ENCODE data around the gene TNFAIP6. TPM values are rescaled to one million over a fixed set of nuclear protein-coding genes. Genes with fewer than 3 reads are reported as not detected.
A peak's percentile ranks its signal among the peaks of the same experiment; 100 is the strongest.

The TNFAIP6 gene
- total and polyA plus RNA-seq, 2 donors (not counting 1 experiment from before 2014, with no cell fraction given) = 28.5 to 53.8 TPM

- H3K36me3 ChIP-seq (ENCODE audit: control insufficient read depth, insufficient read depth, low read length) = no peaks in the 10 kb centered on the region
These were observed 6.3 kb downstream of the TNFAIP6 start for GRCh38 chr2:151363709-151364108.

GRCh38 chr2:151367571-151367970 is 10.2 kb downstream of the TNFAIP6 start:
- no peaks in the 10 kb centered on the region for H3K27me3 ChIP-seq (ENCODE audit: control insufficient read depth, insufficient read depth, low read length)
- no peaks in the 10 kb centered on the region for H3K4me1 ChIP-seq (ENCODE audit: control insufficient read depth, extremely low read depth, insufficient read depth, low read length)
- no peaks in the 10 kb centered on the region for H4K20me1 ChIP-seq (ENCODE audit: control insufficient read depth, extremely low read depth, insufficient read depth, low read length)
- TF ChIP-seq CTCF (conservative IDR thresholded peaks at IDR 0.05 in 1 of 2, IDR thresholded peaks at IDR 0.05 in 1 of 2; ENCODE audit: low read depth in 1 of 2, low read length in 2 of 2) (no peak), EZH2 (IDR thresholded peaks at IDR 0.05; ENCODE audit: low read length, missing control alignments) (no peak)
- no peak overlapping the region for H3K4me3 ChIP-seq (replicated peaks in 1 of 4; ENCODE audit: control extremely low read depth in 1 of 4, insufficient read depth in 1 of 4, low read depth in 3 of 4, low read length in 4 of 4)
- no peaks in the 10 kb centered on the region for H3K79me2 ChIP-seq (ENCODE audit: control insufficient read depth, insufficient read depth, low read length)
- H3K36me3 ChIP-seq (ENCODE audit: control insufficient read depth, insufficient read depth, low read length) = no peaks in the 10 kb centered on the region
- no peak overlapping the region for H2AFZ ChIP-seq (ENCODE audit: low read length)
- H3K27ac ChIP-seq (ENCODE audit: insufficient read depth, low read length) = no peak overlapping the region
- peak in 1 of 2 donors; percentile 87 for DNase-seq (ENCODE audit: low read depth in 2 of 2)
- H3K4me2 ChIP-seq (ENCODE audit: extremely low read depth, insufficient read depth, low read length) = no peak overlapping the region
- H3K9me3 ChIP-seq (ENCODE audit: control insufficient read depth, insufficient read depth, low read depth, low read length) = no peaks in the 10 kb centered on the region
- no peak overlapping the region for H3K9ac ChIP-seq (ENCODE audit: insufficient read depth, low read length)

More at GRCh38 chr2:151363709-151364108, 6.3 kb downstream of the TNFAIP6 start:
- H3K9me3 ChIP-seq (ENCODE audit: control insufficient read depth, insufficient read depth, low read depth, low read length) = no peaks in the 10 kb centered on the region
- no peak overlapping the region for H3K4me2 ChIP-seq (ENCODE audit: extremely low read depth, insufficient read depth, low read length)
- TF ChIP-seq EZH2 (IDR thresholded peaks at IDR 0.05; ENCODE audit: low read length, missing control alignments) = no peak
- no peak for TF ChIP-seq CTCF (conservative IDR thresholded peaks at IDR 0.05 in 1 of 2, IDR thresholded peaks at IDR 0.05 in 1 of 2; ENCODE audit: low read depth in 1 of 2, low read length in 2 of 2)
- DNase-seq (ENCODE audit: low read depth in 2 of 2) = peak in 1 of 2 donors; percentile 58
- no peaks in the 10 kb centered on the region for H4K20me1 ChIP-seq (ENCODE audit: control insufficient read depth, extremely low read depth, insufficient read depth, low read length)
- H3K27me3 ChIP-seq (ENCODE audit: control insufficient read depth, insufficient read depth, low read length) = no peaks in the 10 kb centered on the region
- H3K79me2 ChIP-seq (ENCODE audit: control insufficient read depth, insufficient read depth, low read length) = no peaks in the 10 kb centered on the region
- H3K4me3 ChIP-seq (replicated peaks in 1 of 4; ENCODE audit: control extremely low read depth in 1 of 4, insufficient read depth in 1 of 4, low read depth in 3 of 4, low read length in 4 of 4) = no peak overlapping the region
- H3K4me1 ChIP-seq (ENCODE audit: control insufficient read depth, extremely low read depth, insufficient read depth, low read length) = no peaks in the 10 kb centered on the region
- no peak overlapping the region for H3K9ac ChIP-seq (ENCODE audit: insufficient read depth, low read length)
- H2AFZ ChIP-seq (ENCODE audit: low read length) = no peak overlapping the region
- H3K27ac ChIP-seq (ENCODE audit: insufficient read depth, low read length) = no peak overlapping the region

GRCh38 chr2:151374436-151374835 is 17.0 kb downstream of the TNFAIP6 start:
- no peaks in the 10 kb centered on the region for H3K9me3 ChIP-seq (ENCODE audit: control insufficient read depth, insufficient read depth, low read depth, low read length)
- peaks cover 2% of the 10 kb centered on the region for H3K36me3 ChIP-seq (ENCODE audit: control insufficient read depth, insufficient read depth, low read length)
- no peak overlapping the region for H3K4me3 ChIP-seq (replicated peaks in 1 of 4; ENCODE audit: control extremely low read depth in 1 of 4, insufficient read depth in 1 of 4, low read depth in 3 of 4, low read length in 4 of 4)
- H3K79me2 ChIP-seq (ENCODE audit: control insufficient read depth, insufficient read depth, low read length) = no peaks in the 10 kb centered on the region
- peak overlapping the region; percentile 54 for H3K27ac ChIP-seq (ENCODE audit: insufficient read depth, low read length)
- H3K4me1 ChIP-seq (ENCODE audit: control insufficient read depth, extremely low read depth, insufficient read depth, low read length) = peaks cover 2% of the 10 kb centered on the region
- H3K9ac ChIP-seq (ENCODE audit: insufficient read depth, low read length) = no peak overlapping the region
- peak; percentile 78 to 92 for DNase-seq (ENCODE audit: low read depth in 2 of 2)
- H3K4me2 ChIP-seq (ENCODE audit: extremely low read depth, insufficient read depth, low read length) = no peak overlapping the region
- H4K20me1 ChIP-seq (ENCODE audit: control insufficient read depth, extremely low read depth, insufficient read depth, low read length) = no peaks in the 10 kb centered on the region
- no peak overlapping the region for H2AFZ ChIP-seq (ENCODE audit: low read length)
- H3K27me3 ChIP-seq (ENCODE audit: control insufficient read depth, insufficient read depth, low read length) = no peaks in the 10 kb centered on the region
- no peak for TF ChIP-seq CTCF (conservative IDR thresholded peaks at IDR 0.05 in 1 of 2, IDR thresholded peaks at IDR 0.05 in 1 of 2; ENCODE audit: low read depth in 1 of 2, low read length in 2 of 2)
- no peak for TF ChIP-seq EZH2 (IDR thresholded peaks at IDR 0.05; ENCODE audit: low read length, missing control alignments)
